ENCODE data around the gene PIK3C2G.

DNA sequence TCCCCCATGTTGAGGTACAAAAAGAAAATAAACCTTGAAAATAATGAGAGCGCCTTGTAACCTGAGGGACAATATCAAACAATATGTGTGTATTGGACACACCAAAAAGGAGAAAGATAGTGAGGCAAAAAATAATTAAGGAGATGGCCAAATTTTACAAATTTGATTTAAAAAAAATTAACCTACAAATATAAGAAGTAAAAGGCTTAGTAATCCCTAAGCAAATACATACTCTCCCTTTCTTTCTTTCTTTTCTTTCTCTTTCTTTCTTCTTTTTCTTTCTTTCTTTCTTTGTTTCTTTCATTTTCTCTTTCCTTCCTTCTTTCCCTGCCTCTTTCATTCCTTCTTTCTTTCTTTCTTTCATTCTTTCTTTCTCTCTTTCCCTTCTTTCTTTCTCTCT, 133.4 kb downstream of the PIK3C2G start:
- no peak for TF ChIP-seq POLR2AphosphoS5 (IDR thresholded peaks at IDR 0.05; ENCODE audit: low read depth, low read length)
- TF ChIP-seq TAF1 (IDR thresholded peaks at IDR 0.05; ENCODE audit: low read depth, low read length): no peak

Measured in GM12891 (cell line).